GM23338 (cell line): Measurements from ENCODE around the gene NIT1. TPM values are rescaled to one million over a fixed set of nuclear protein-coding genes. Genes with fewer than 3 reads are reported as not detected.
A peak's percentile ranks its signal among the peaks of the same experiment; 100 is the strongest.

ENCODE experiments used
- ATAC-seq: fragments of 200-7000 bp; cut with Tn5 transposase; 3 replicates; pipeline ENCODE4 v1.9.1; 2020
- DNase-seq: peaks from one replicate; pipeline ENCODE4 v3.0.0-alpha.2; 2015; ENCODE audit warnings: low spot score
- H2AFZ ChIP-seq: fragments of 200-600 bp; sonication (generic); 2 replicates; pipeline ENCODE4 v1.8.0; 2016; ENCODE audit warnings: antibody characterized with exemption, mild to moderate bottlenecking, moderate library complexity
- H3F3A ChIP-seq: fragments of 200-600 bp; sonication (generic); replicated peaks from 2 replicates; pipeline ENCODE4 v1.8.0; 2017; ENCODE audit warnings: antibody characterized with exemption, mixed run types, low read depth
- H3K27ac ChIP-seq: fragments of 200-600 bp; sonication (generic); 2 replicates; pipeline ENCODE4 v1.6.1; 2016; ENCODE audit warnings: low read depth
- H3K27me3 ChIP-seq: fragments of 200-600 bp; sonication (generic); 2 replicates; pipeline ENCODE4 v1.8.0; 2016; ENCODE audit warnings: mild to moderate bottlenecking, mixed run types, moderate library complexity; ENCODE audit not compliant: insufficient read depth
- H3K36me3 ChIP-seq: fragments of 200-600 bp; sonication (generic); 2 replicates; pipeline ENCODE4 v1.8.0; 2016; ENCODE audit warnings: mild to moderate bottlenecking; ENCODE audit not compliant: insufficient read depth
- H3K4me1 ChIP-seq: fragments of 200-600 bp; sonication (generic); 2 replicates; pipeline ENCODE4 v1.8.0; 2016; ENCODE audit warnings: mild to moderate bottlenecking, moderate library complexity; ENCODE audit not compliant: insufficient read depth
- H3K4me2 ChIP-seq: fragments of 200-600 bp; sonication (generic); 2 replicates; pipeline ENCODE4 v1.7.1; 2017; ENCODE audit warnings: mixed run types
- H3K4me3 ChIP-seq: fragments of 200-600 bp; sonication (generic); 2 replicates; pipeline ENCODE4 v1.6.1; 2016; ENCODE audit warnings: mixed run types
- H3K79me2 ChIP-seq: fragments of 200-600 bp; sonication (generic); replicated peaks from 2 replicates; pipeline ENCODE4 v1.8.0; 2017; ENCODE audit warnings: mild to moderate bottlenecking; ENCODE audit not compliant: insufficient read depth
- H3K9me2 ChIP-seq: fragments of 200-600 bp; sonication (generic); 2 replicates; pipeline ENCODE4 v1.8.0; 2017; ENCODE audit not compliant: insufficient read depth
- H4K20me1 ChIP-seq: fragments of 200-600 bp; sonication (generic); replicated peaks from 2 replicates; pipeline ENCODE4 v1.8.0; 2017; ENCODE audit warnings: mild to moderate bottlenecking; ENCODE audit not compliant: insufficient read depth
- H3K27ac Mint-ChIP-seq: 2 replicates; pipeline ENCODE4 v1.8.0; 2020; ENCODE audit warnings: inconsistent platforms, mild to moderate bottlenecking, moderate library complexity, mixed read lengths
- H3K27me3 Mint-ChIP-seq: 3 replicates; pipeline ENCODE4 v1.8.0; 2022; ENCODE audit warnings: low read depth, mild to moderate bottlenecking, moderate library complexity, mixed read lengths, inconsistent platforms; ENCODE audit not compliant: insufficient read depth, poor library complexity
- H3K36me3 Mint-ChIP-seq: 3 replicates; pipeline ENCODE4 v1.8.0; 2021; ENCODE audit warnings: low read depth, mild to moderate bottlenecking, inconsistent platforms, moderate library complexity, mixed read lengths
- H3K4me1 Mint-ChIP-seq: 3 replicates; pipeline ENCODE4 v1.8.0; 2020; ENCODE audit warnings: mild to moderate bottlenecking, inconsistent platforms, mixed read lengths
- H3K4me3 Mint-ChIP-seq: 3 replicates; pipeline ENCODE4 v1.8.0; 2021; ENCODE audit warnings: moderate library complexity, mild to moderate bottlenecking, inconsistent platforms, mixed read lengths
- H3K9me3 Mint-ChIP-seq: 3 replicates; pipeline ENCODE4 v1.8.0; 2020; ENCODE audit warnings: moderate library complexity, mild to moderate bottlenecking, inconsistent platforms, mixed read lengths
- CREB1 ChIP-seq: fragments of 250-450 bp; sonication (Bioruptor Pico); IDR thresholded peaks from 2 replicates; pipeline ENCODE4 v1.5.0; 2020; ENCODE audit warnings: low read depth, mild to moderate bottlenecking, moderate library complexity
- ZNF331 ChIP-seq: fragments of 250-450 bp; sonication (Bioruptor Pico); IDR thresholded peaks from 2 replicates; pipeline ENCODE4 v1.5.0; 2020; ENCODE audit warnings: low read depth, mild to moderate bottlenecking, moderate library complexity
- polyA plus RNA-seq: library from polyadenylated mRNA; unstranded; fragments of >200 nt; fragmentation: Nextera tagmentation; extraction: Ambion mirVana; gene quantifications from 2 replicates; pipeline ENCODE4 v1.2.1, GENCODE V29; 2016
- total RNA-seq: library from RNA; depleted of rRNA; stranded (reverse); fragments of >200 nt; shearing (Covaris generic); gene quantifications from 2 replicates; pipeline ENCODE4 v1.2.3, GENCODE V29; 2014
- TF ChIP-seq, protein P1 (sequence below): fragments of 250-450 bp; sonication (Bioruptor Pico); IDR thresholded peaks from 2 replicates; pipeline ENCODE4 v1.5.0; 2020; ENCODE audit warnings: mild to moderate bottlenecking, moderate library complexity
- TF ChIP-seq, protein P2 (sequence below), 2 experiments: fragments of 200-600 bp in 1 of 2; sonication (generic) in 1 of 2; conservative IDR thresholded peaks; 2 replicates each; pipeline versions ENCODE4 v1.5.1 to v1.6.1; 2016 to 2017; ENCODE audit warnings: antibody characterized with exemption in 2 of 2, low read depth in 2 of 2, mild to moderate bottlenecking in 2 of 2, moderate library complexity in 1 of 2
- TF ChIP-seq, protein P3 (sequence below): IDR thresholded peaks from 2 replicates; pipeline ENCODE4 v1.6.1; 2016; ENCODE audit warnings: antibody characterized with exemption

NIT1 gene
- total and polyA plus RNA-seq, 2 experiments from 2014 or later: 35.9 to 43.0 TPM

DNA sequence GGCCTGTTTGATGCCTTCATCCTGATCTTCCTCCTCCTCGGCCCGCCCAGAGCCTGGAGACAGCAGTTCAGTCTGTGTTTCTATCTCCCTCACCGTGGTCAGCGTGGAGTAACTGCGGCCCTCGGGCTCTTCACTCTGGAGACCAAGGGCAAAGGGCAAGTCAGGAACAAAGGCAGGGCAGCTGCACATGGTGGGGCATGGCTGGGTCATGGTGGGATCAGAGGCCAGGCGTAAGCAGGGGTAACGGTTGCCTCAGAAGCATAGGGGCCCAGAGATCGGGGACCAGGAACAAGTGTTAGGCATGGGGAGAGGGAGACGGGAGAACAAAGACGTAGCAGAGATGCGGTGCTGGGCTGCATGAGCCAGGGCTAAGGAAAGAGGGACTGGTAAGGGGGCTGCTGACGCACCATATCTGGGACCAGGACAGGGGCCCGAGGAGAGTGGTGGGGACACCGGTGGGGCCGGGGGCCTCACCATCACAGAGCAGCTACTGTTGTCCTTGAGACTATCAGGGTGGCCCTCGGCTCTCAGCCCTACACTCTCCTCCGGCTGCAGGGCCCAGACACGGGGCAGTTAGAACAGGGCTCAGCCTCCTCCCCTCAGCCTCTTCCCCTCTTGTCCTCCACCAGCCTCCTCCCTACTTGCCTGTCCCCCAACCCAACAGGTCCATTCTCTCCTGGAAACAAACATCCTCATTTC is 45.0 kb upstream of the NIT1 start (continued):
- TF ChIP-seq, protein P1, sequence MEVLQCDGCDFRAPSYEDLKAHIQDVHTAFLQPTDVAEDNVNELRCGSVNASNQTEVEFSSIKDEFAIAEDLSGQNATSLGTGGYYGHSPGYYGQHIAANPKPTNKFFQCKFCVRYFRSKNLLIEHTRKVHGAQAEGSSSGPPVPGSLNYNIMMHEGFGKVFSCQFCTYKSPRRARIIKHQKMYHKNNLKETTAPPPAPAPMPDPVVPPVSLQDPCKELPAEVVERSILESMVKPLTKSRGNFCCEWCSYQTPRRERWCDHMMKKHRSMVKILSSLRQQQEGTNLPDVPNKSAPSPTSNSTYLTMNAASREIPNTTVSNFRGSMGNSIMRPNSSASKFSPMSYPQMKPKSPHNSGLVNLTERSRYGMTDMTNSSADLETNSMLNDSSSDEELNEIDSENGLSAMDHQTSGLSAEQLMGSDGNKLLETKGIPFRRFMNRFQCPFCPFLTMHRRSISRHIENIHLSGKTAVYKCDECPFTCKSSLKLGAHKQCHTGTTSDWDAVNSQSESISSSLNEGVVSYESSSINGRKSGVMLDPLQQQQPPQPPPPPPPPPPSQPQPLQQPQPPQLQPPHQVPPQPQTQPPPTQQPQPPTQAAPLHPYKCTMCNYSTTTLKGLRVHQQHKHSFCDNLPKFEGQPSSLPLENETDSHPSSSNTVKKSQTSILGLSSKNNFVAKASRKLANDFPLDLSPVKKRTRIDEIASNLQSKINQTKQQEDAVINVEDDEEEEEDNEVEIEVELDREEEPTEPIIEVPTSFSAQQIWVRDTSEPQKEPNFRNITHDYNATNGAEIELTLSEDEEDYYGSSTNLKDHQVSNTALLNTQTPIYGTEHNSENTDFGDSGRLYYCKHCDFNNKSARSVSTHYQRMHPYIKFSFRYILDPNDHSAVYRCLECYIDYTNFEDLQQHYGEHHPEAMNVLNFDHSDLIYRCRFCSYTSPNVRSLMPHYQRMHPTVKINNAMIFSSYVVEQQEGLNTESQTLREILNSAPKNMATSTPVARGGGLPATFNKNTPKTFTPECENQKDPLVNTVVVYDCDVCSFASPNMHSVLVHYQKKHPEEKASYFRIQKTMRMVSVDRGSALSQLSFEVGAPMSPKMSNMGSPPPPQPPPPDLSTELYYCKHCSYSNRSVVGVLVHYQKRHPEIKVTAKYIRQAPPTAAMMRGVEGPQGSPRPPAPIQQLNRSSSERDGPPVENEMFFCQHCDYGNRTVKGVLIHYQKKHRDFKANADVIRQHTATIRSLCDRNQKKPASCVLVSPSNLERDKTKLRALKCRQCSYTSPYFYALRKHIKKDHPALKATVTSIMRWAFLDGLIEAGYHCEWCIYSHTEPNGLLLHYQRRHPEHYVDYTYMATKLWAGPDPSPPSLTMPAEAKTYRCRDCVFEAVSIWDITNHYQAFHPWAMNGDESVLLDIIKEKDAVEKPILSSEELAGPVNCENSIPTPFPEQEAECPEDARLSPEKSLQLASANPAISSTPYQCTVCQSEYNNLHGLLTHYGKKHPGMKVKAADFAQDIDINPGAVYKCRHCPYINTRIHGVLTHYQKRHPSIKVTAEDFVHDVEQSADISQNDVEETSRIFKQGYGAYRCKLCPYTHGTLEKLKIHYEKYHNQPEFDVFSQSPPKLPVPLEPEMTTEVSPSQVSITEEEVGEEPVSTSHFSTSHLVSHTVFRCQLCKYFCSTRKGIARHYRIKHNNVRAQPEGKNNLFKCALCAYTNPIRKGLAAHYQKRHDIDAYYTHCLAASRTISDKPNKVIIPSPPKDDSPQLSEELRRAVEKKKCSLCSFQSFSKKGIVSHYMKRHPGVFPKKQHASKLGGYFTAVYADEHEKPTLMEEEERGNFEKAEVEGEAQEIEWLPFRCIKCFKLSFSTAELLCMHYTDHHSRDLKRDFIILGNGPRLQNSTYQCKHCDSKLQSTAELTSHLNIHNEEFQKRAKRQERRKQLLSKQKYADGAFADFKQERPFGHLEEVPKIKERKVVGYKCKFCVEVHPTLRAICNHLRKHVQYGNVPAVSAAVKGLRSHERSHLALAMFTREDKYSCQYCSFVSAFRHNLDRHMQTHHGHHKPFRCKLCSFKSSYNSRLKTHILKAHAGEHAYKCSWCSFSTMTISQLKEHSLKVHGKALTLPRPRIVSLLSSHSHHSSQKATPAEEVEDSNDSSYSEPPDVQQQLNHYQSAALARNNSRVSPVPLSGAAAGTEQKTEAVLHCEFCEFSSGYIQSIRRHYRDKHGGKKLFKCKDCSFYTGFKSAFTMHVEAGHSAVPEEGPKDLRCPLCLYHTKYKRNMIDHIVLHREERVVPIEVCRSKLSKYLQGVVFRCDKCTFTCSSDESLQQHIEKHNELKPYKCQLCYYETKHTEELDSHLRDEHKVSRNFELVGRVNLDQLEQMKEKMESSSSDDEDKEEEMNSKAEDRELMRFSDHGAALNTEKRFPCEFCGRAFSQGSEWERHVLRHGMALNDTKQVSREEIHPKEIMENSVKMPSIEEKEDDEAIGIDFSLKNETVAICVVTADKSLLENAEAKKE (CRISPR knock-in tag): no peak
- TF ChIP-seq ZNF331 (CRISPR knock-in tag): no peak

DNA sequence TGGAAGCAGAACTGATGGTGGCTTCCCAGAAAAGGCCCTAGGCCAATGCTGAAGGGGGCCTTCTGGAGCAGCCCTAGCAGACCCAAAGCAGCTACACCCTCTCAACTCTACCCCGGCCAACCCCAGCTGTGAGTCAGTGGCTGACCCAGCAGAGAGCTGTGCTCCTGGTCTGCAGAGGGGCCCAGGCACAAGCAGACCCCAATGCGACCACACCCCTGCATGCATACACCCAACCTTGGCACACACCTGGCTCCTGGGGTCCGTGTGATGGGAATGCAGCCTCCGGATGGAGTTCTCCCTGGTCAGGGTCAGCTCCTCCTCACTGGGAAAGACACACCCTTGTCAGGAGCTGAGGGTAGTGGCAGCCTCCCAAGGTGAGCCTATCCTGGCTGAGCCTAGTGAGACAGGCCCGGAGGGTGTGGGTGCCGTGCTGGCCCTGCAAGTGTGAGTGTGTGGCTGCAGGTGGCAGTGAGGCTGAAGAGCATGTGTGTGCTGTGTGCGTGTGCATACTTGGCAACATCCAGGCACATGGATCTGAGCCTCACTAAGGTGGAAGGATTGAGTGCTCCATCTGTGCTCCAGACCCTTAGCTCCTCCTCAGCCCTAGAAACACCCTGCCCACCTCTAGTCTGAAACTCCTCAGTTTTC is 44.3 kb upstream of the NIT1 start:
- no peaks in the 10 kb centered on the region for H3F3A ChIP-seq
- no peaks in the 10 kb centered on the region for H4K20me1 ChIP-seq
- Mint-ChIP-seq H3K9me3 (no peaks in the 10 kb centered on the region), H3K27ac (no peak overlapping the region), H3K4me1 (no peaks in the 10 kb centered on the region; the same call in 2 of the 3 replicates), H3K36me3 (no peaks in the 10 kb centered on the region), H3K4me3 (no peak overlapping the region), H3K27me3 (peaks cover 8% of the 10 kb centered on the region)
- 0 out of 2 replicates have a peak, but pooled peaks cover 2% of the 10 kb centered on the region for H3K4me1 ChIP-seq
- H3K4me3 ChIP-seq: no peak overlapping the region
- no peak overlapping the region for H2AFZ ChIP-seq
- no peak overlapping the region for H3K27ac ChIP-seq
- DNase-seq (no peak), ATAC-seq (peak; percentile 52)
- TF ChIP-seq, protein P2, sequence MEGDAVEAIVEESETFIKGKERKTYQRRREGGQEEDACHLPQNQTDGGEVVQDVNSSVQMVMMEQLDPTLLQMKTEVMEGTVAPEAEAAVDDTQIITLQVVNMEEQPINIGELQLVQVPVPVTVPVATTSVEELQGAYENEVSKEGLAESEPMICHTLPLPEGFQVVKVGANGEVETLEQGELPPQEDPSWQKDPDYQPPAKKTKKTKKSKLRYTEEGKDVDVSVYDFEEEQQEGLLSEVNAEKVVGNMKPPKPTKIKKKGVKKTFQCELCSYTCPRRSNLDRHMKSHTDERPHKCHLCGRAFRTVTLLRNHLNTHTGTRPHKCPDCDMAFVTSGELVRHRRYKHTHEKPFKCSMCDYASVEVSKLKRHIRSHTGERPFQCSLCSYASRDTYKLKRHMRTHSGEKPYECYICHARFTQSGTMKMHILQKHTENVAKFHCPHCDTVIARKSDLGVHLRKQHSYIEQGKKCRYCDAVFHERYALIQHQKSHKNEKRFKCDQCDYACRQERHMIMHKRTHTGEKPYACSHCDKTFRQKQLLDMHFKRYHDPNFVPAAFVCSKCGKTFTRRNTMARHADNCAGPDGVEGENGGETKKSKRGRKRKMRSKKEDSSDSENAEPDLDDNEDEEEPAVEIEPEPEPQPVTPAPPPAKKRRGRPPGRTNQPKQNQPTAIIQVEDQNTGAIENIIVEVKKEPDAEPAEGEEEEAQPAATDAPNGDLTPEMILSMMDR (conservative IDR thresholded peaks at IDR 0.05; ENCODE audit: low read depth in 2 of 2): peak in 1 of 2 experiments; percentile 23; a peak in 2 of 4 replicates
- TF ChIP-seq, protein P3, sequence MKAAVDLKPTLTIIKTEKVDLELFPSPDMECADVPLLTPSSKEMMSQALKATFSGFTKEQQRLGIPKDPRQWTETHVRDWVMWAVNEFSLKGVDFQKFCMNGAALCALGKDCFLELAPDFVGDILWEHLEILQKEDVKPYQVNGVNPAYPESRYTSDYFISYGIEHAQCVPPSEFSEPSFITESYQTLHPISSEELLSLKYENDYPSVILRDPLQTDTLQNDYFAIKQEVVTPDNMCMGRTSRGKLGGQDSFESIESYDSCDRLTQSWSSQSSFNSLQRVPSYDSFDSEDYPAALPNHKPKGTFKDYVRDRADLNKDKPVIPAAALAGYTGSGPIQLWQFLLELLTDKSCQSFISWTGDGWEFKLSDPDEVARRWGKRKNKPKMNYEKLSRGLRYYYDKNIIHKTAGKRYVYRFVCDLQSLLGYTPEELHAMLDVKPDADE: no peak
- TF ChIP-seq CREB1: no peak
- H3K4me2 ChIP-seq: no peak overlapping the region
- H3K79me2 ChIP-seq: no peaks in the 10 kb centered on the region
- no peaks in the 10 kb centered on the region for H3K27me3 ChIP-seq
- H3K9me2 ChIP-seq: no peaks in the 10 kb centered on the region
- H3K36me3 ChIP-seq: no peaks in the 10 kb centered on the region
